GM21515 (cell line): ENCODE results near the gene MBP.
A peak's percentile ranks its signal among the peaks of the same experiment; 100 is the strongest.

Source experiments
- ATAC-seq: cut with Tn5 transposase; IDR thresholded peaks from one replicate; pipeline ENCODE4 v1.9.1; 2021; ENCODE audit not compliant: unreplicated experiment

The MBP gene

GRCh38 chr18:77134611-77135010, 2.0 kb upstream of the MBP start:
- ATAC-seq, result no peak

GRCh38 chr18:77133835-77134496, 1.4 kb upstream of the MBP start:
- ATAC-seq, result no peak

DNA sequence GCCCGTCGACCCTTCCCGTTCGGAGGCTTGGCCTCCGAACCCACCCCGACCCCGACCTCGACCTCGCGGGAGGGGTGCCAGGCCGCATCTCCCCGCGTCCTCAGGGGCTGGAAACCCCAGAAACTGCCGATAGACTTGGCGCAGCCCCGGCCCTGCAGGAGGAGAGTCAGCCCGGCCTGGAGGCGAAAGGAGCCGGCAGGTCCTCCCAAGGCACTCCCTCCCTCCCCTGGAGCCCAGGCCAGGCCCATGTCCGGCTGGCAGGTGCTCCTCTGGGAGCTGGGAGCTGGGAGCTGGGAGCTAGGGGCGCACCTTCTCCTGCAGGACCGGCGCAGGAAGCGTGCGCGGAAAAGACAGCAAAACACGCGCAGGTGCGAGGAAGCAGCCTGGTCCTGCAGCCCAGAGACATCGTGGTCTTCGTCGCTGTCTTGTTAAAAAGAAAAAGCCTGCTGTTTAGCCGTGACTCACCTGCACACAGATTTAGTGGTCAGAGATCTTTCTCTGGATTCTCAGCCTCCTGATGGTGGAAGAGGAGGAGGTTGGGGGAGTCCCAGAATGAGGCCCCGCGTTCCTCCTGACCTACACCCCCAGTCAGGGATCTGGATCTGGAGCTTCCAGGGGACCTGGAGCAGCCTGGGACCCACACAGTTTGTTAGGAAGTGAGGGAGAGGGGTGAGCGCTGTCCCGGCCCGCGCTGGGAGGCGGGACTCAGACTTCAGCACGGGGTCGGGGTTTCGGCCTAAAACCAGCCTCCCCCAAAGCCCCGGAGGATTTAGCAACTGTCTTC, 660 bp upstream of the MBP start:
- no peak for ATAC-seq

- ATAC-seq, result peak; percentile 53
Observed at GRCh38 chr18:77131652-77132368, 773 bp downstream of the MBP start.

DNA sequence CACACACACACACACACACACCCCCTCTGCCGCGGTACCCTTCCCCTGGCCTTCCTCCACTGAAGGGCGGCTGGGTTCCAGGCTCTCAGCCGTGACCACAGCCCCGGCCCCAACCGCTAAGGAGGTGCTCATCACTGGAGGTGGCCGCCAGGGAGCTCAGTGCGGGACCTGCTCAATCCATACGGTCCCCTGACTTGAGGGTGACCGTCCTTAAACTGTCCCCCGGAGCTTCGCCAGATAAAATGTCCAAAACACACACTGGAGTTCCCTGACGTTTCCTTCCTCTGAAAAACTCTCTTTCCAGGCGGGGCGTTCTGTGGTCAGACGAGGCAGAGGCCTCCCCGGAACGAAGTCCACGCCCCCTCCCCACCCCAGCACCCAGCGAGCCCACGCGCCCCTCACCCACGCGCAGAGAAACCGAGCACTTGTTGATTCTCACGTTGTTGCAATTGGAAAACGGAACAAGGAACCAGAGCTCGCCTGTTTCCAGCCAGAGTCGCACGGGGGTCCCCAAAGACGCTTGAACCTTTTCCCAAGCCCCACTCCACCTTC, 1.4 kb downstream of the MBP start:
- peak; percentile 20 for ATAC-seq

GRCh38 chr18:77130229-77131099, 2.1 kb downstream of the MBP start:
- ATAC-seq, result no peak

DNA sequence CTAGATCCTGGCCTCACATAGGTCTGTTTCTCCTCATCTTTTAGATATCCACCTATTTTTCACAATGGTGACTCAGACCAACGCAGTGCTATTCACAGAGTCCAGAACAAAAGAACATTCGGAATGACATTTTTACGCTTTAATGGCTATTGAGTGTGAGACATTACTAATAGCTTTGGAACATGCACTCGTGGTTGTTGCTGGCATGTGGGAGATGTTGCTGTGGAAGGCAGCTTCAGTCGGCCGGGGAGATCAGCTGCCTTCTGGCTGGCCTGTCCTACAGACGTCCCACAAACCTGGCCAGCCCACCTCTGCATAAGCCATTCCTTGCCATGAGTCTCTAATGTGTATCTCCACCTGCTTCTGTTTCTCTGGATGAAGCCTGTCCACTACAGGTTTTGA, 3.4 kb downstream of the MBP start:
- no peak for ATAC-seq

DNA sequence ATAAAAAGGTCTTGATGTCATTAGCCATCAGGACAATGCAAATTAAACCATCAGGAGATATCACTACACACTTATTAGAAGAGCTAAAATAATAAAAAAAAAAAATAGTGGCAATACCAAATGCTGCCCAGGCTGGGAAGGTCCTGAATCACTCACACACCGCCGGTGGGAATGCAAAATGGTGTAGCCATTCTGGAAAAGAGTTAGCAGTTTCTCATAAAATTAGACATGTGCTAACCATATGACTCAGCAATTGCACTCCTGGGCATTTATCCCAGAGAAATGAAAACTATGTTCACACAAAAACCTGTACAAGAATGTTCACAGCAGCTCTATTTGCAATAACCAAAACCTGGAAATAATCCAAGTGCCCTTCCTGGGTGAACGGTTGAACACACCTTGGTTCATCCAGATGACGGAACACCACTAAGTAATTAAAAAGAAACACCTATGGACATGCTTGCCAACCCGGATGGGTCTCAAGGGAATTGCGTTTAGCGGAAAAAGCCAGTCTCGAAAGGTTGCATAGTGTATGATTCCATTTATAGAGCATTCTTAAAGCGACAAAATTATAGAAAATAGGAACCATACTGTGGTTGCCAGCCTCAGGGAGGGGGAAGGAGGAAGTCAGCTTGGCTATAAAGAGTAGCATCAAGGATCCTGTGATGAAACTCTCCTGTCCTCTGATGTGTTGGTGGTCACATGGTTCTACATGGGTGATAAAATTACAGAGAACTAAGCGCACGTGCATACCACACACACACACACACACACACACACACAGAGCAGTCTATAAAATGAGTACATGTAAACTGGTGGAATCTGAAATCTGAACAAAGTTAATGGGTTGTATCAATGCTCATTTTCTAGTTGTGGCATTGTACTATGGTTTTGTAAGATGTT, 4.6 kb downstream of the MBP start:
- ATAC-seq, result peak; percentile 30

- ATAC-seq, result peak; percentile 69
Observed at GRCh38 chr18:77124452-77124922, 8.1 kb downstream of the MBP start.

DNA sequence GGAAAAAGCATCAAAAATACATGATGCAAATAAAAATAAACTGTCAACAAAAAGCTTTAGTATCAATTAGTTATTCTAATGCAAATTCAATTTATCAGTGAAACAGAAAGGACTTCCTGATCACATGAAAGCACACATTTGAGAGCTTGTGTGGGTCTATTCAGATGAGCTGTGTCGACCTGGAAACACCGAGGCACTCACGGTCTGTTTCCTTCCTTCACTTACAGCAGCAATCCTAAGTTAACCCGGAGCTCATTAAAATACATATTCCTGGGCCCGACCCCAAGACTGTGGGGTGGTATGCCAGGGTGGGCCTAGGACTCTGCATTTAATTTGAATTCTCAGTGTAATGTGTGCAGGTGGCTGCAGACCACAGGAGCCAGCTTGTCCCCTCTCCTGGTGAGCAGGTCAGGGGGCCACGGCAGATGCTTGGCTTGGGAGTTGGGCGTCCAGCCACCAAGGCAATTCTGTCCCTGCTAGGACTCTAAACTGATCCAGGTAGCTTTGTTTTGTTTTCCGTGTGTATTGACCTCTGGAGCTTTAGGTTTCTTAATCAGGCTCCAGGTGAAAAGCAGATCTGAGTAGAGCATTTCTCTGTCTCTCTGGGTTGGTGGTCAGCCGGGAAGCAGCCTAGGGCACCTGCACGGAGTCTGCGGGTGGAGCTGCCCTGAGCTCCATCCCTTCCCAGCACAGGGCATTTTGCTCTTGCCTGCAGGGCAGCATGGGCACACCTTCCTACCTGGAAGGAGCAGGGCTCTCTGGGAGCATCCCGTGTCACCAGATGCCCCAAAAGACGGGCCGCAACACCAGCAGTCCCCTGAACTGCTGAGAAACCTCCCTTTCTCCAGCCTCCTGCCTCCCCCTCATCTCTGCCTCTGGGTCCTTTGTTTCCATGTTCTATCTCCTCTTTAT, 9.0 kb downstream of the MBP start:
- ATAC-seq, result no peak

- no peak for ATAC-seq
Observed at GRCh38 chr18:77121523-77121922, 11.1 kb downstream of the MBP start.

DNA sequence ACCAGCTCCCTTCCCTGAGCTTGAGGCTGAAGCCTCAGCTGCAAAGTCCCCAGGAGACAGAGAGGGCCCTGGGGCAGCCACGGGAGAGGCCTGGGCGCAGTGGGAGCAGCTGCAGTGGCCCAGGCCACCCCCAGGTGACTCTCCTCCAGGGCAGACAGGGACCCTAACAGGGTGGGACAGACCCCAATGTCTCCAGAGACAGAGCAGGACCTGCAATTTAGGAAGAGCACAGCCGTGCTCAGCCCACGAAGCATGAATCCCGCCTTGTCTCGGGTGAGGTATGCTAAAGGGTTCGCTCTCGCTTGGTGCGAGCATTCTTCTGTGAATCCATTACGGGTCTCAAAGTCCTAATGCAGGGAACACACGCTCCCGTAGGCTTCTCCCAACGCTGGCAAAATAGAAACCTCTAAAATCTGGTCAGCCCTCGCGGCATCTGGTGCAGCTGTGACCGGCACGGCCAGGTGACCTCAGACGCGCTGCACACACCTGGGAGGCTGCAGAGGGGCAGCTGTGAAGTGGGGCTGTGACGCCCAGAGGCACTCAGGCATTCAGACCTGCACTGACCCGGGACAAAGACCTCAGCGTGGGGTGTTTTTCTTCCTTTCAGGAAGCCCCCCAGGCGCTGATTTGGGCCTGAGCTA, 12.6 kb downstream of the MBP start:
- ATAC-seq, result no peak

DNA sequence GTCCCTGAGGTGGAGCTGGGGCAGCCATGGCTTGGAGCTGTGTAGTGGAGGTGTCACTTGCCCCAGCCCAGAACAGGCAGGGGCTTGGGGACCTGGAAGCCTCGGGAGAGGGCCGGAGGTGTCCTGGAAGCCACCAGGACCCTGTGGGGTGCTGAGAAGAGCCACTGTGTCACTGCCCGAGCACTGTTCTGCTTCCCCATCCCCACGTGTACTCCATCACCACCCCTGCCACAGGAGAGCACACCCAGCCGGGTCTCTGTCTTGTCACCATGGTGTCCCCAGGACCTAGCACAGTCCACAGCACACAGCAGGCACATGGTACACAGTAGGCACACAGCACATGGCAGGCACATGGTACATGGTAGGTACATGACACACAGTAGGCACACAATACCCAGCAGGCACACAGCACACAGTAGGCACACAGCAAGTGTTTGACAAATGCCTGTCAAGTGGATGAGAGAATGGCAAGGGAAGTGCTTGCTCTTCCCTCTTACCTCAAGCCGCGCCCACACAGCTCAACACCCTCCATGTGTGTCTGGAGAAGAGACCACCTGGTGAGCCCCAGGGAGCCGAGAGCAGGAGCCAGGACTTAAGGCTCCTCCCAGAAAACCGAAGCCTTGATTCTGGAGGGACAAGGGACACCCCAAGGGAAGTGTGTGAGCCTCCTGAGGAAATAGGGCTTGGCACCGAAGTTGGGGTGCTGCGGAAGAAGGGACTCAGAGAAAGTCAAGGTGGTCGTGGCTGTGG, 13.3 kb downstream of the MBP start:
- ATAC-seq, result no peak

DNA sequence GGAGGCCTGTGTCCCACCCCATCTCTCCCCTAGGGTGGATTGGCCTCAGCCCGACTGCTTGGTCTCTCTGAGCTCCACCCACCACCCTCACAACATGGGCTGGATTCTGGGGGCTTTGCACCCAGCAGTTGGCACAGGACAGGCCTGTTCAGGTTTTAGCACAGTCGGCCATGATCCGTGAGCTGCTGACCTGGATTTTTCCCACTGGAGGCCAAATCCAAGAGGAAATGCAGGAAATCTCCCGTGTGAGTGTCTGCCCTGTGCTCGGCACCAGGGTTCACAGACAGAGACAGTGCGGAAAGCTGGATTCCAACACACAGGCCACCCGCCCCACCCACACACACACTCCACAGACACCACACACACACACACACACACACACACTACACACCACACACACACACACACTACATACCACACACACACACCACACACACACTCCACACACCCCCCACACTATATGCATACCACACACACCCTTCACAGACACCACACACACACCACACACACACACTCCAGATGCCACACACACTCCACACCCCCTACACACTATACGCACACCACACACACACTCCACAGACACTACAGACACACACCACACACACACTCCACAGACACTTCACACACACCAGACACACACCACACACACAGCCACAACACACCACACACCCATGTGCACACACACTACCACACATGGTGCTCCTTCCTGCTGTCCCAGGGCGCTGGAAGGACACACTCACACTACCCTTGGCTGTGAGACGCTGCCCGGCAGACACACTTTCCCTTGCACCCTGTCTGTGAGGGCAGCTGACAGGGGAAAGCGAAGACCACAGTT, 14.1 kb downstream of the MBP start:
- no peak for ATAC-seq

DNA sequence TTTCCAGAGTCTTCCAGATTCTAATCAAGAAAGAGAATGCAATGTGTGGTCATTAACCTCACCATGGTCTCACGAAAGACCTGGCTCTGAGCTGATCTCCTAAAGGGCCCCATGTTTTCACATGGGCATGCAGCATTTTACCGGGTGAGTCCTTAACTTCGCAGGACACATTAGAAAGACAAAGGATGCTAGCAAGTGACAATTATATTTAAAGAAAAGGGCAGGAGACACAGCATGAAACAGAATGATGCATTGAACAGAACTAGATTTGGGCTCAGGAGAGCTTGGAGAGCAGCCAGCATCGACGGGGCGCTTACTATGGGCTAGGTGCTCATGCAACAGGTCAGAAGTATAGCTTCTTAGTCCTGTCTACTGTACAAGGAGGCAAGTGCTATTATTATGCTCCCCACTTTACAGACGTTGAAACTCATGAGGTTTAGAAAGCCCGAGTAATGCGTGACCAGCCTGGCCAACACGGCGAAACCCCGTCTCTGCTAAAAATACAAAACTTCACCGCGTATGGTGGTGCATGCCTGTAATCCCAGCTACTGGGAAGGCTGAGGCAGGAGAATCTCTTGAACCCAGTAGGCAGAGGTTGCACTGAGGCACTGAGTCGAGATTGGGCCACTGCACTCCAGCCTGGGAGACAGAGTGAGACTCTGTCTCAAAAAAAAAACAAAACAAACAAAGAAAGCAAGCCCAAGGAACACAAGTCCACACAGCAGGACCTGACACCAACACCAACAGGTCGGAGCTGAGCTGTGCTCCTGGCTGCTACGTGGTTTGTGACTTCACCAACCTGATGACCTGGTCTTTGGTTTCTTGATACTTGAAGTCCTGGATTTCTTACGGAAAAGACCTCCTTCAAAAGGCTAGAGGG, 16.1 kb downstream of the MBP start:
- ATAC-seq, result no peak
